Smooth muscle cell of the brain vasculature (primary cell): ENCODE measurements around the gene BOD1.
A peak's percentile ranks its signal among the peaks of the same experiment; 100 is the strongest.

ENCODE experiments used
- DNase-seq: peaks from one replicate; pipeline ENCODE4 v3.0.0-alpha.2; 2012; ENCODE audit warnings: low read depth, low spot score

The BOD1 gene

DNA sequence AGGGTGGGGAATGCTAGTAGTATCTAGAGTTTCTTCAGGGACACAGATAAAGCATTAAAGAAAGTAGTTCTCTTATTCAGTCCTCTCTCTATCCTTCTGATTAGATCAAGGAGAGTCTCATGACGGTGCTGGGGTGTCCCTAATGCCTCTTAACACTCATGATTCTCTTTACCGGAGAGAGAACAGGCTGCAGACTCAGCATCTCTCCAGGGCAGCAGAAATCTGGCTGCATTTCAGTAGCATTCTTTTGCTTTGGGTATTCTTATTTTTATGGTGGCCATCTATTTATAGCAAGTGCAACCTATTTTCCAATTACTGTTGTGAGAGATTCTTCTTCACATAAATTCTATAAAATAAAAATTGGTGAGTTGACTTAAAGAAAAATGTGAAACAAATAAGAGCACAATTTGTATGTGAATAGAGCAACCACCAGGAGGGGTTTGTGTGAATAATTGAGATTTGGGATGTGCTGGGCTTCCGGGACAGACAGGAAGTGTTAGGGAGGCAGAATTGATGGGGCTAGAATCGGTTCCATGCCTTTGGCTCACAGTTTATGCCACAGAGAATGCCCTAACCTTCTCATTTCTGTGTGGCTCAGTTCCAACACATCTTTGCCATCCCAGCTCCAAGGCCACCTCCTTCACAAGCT lies 23.8 kb upstream of the BOD1 start:
- no peak for DNase-seq

DNA sequence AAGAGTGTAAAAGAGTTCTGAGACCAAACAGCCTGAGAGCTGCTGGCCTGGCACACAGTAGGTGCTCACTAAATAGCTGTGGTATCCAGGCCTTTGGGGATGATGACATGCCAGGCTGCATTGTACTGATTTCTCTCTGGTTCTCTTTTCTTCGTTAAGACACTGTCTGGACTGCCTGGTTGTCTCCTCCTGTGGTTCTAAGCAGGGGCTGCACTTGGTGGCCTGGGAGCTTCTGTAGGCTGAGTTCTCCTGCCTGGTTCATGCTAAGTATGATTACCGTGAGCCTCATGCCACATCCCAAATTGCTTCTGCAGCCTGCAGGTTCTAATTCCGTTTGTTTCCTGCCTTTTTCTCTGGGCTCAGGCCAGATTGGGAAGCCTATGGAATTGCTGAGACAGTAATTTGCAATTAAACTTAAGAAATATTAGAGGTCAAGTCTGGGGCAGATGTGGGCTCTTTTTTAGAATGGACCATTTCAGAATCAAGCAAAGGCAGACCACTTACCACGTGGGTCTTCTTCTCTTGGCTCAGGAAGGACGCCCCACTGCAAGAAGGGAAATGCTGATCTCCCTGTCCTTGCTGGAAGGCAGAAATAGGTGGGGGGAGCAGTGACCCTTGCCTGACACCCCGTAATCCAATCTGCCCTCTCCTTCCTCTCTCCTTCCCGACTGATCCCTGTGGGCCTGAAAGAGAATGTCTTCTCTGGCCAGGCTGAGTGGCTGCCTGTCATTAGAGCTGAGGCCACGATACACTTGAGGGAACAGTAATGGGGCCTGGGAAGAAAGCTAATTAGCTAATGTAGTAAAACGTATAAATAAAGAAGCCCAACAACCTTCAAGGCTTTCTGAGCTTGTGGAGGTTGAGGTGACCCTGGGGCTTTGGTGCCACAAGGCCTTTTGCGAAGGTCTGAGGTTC lies 21.9 kb upstream of the BOD1 start:
- DNase-seq, result no peak

DNA sequence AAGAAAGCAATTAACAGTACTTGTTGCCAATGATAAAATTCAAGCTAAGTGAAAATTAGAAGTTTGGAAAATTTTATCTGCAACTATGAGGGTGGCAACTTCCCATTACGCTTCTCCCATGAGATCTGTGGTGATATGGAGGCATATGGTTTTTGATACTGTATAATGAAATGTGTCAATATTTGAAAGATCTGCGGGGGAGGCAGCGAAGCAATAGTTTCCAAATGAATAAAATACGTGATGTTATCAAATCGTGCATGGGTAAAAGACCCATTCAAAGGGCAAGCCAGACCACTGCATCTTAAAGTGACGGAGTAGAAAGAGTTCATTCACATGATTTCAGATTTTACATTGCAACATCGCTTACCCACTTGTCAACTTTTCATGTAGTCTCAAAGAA lies 20.9 kb upstream of the BOD1 start:
- DNase-seq, result no peak

DNA sequence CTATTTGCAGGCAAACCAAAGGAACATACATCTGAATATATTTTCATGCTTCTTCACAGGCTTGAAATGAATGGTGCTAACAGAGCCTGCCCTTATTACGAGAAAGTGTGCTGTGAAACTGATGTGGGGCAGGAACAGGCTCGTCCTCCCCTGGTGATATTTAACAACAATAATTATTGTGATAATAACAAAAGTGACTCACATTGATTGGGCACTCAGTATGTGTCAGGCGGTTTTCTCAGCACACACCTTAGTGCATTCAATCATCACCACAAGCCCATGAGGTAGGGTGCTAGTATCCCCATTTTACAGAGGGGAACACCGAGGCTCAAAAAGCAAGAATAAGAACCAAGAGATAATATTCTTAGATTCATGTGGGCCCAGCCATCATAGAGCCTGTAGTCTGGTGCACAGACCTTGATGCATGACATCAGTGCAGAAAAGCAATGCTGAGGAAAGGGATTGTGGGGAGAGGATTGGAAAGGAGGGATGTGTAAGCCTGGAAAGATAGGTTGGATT lies 18.1 kb upstream of the BOD1 start:
- no peak for DNase-seq

DNA sequence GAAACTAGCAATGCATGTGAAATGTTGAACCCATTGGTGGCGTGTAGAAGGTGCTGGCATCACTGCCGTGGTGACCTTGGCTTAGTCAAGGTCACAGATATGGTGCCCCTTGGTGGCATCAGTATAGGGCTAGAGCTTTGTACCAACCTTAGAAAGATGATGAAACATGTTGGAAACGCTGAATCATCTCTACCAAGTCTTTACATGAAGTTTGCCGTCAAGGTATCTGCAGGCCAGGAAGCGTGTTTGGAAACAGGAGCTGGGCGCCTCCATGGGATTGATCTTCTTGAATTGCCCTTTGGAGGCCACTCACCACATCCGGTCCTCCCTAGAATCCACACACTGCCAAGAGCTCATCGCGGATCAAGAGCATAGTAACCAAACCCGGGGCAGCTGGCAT lies 16.9 kb upstream of the BOD1 start:
- DNase-seq, result no peak

DNA sequence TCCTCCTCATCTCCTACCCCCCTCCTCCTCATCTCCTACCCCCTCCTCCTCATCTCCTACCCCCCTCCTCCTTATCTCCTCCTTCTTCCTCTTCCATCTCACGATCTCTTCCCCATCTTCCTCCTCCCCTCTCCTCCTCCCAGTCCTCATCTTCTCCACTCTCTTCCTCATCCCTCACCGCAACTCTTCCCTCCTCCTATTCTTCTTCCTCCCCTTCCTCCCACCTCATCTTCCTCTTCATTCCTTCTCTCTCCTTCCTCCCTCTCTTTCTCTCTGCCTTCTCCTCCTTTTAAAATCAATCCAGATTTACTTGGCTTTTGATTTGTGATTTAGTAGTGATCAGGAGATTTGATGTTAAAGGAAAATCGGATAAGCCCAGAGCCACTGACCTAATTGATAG lies 15.0 kb upstream of the BOD1 start:
- DNase-seq, result no peak

DNA sequence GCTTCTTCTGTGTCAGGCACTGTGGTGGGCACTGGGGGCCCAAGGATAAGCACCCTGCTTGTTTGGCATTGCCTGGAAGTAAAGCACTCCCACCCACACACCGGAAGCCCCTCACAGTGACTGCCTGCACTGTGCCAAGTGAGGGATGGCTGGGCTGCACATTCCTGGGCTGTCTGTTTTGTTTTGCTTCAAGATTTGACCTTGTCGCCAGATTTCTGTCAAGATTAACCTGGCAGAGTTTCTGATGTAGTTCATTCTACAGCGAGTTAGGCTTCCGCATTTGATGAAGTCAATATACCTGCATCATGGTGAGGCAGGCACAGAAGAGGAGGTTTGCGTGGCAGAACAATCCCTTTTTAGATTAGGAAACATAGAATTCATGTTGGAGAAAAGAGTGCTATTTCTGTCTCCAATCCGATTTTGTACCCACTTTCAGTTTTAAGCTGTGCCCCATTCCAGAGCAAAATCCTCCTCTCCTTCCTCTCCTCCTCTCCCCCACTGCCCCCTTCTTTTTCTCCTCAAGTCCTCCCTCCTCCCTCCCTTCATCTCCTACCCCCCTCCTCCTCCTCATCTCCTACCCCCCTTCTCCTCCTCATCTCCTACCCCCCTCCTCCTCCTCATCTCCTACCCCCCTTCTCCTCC lies 14.4 kb upstream of the BOD1 start:
- DNase-seq, result no peak

DNA sequence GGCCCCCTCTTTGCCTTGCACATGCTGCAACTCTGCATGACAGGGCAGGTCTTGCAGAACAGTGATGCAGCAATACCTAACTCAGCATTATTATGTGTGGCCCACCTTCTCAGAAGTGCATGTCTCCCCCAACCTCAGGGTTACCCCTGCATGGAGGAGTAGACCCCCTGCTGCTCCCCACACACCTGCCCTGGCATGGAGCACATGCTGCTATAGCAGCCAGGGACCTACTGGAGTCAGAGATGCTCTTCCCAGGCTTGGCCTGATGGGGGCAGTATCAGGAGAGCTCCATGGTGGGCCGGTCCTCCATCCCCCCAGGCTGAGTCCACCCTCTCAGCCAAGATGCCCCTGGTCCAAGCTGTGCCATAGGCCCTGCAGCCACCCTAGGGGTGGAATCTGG lies 13.2 kb upstream of the BOD1 start:
- DNase-seq, result no peak

DNA sequence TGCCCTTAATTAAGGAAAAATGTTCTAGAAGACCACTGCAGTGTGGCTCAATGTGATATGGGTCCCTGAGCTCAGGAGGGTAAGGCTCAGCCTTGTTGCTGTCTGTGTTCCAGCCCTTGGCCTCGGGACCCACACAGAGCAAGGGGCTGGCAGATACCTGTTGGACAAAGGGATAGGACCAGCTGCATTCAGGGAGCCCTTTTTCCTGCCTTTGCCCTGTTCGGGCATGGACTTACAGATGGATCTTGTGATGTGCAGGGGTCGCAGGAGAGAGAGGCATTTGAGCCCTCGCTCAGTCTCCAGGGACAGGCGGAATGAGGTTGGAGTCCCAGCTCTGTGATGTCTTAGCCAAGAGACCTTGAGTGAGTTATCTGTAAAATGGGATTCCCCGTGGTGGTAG lies 12.1 kb upstream of the BOD1 start:
- DNase-seq, result no peak

DNA sequence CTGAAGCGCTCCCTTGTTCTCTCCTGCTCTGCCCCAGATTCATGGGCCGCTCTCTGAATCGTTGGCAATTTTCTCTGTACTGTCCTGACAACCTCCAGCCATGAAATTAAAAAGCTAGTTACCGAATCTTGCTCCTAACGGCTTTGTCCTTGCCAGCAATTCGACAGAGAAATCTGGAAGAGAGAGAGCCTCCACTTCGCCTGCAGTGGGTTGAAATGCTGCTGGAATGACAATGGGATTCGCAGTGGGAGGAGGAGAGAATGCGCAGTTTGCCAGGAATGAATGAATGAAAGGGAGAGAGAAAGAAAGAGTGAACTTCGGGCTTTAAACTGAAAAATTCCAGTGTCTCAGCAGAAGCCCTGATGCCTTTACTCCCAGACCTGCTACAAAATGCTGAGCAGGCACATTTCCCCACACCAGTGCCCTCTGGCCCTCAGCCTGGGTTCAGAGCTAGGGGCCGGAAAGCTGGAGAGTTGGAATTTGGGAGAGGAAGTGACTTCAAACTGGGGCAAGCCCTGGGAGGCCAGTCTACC lies 11.5 kb upstream of the BOD1 start:
- no peak for DNase-seq

DNA sequence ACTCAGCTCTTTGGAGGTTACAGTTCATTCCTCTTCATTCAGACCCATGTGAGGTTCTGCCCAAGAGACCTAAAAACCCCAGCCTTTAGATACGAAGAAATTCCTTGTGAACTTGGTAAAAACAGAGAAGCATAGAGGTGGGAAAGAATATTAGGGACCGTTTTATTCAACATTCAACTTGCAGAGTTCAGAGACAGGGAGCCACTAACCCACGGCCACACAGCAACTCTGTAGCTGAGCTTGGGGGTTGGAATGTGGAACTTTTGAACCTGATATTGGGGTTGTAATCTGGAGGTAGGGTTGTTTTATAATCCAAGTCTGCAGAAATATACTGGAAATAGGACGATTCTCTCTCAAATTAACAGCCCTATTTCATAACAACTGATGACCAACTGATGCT lies 10.8 kb upstream of the BOD1 start:
- DNase-seq, result no peak

DNA sequence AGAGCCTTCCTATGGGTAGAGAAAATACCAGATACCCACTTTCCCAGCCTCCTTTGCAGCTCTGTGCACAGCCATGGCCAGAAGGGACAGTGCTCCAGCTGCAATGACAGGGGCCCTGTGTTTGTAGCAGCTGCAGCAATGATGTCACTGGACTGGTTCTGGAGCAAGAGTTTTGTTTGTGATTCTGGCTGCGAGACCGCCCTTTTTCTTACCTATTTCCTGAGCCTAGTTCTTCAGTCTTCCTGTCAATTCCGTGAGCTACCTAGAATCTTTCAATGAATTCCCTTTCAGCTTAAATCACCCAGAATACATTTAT lies 10.0 kb upstream of the BOD1 start:
- no peak for DNase-seq

DNA sequence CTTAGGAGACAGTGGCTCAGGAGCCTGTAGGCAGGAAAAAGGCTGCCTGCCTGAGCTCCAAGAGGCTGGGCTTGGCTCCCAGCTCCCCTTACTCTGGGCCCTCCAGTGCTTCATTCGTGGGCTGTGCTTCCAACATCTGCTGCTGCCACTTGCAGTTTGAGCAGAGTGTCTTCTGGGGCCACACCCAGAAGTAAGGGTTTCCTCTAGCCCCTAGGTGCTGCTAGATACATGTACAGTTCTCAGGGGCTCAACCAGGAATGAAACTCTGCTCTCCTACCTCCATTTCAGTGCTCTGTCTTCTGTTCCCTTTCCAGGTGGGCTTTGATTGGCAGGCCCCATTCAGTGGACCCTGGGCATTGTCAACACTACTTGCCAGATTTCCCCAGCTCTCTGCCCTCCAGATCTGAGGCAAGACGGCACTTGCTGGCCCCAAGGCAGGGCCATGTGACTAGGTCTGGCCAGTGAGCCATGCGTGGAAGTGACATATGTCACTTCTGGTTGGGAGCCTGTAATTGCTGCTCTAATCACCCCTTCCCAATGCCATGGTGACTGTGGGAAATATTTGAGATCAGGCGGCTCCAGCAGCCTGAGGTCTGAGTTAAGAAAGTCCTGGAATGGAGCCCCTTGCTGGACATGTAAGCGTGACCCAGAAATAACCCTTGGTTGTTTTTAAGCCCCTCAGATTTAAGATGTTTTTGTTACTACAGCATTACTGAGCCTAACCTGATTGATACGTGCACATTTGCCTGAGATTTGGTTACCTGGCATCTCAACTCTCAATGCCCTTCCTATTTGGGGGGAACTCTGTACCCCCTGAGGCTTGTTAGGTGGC lies 9.4 kb upstream of the BOD1 start:
- no peak for DNase-seq

DNA sequence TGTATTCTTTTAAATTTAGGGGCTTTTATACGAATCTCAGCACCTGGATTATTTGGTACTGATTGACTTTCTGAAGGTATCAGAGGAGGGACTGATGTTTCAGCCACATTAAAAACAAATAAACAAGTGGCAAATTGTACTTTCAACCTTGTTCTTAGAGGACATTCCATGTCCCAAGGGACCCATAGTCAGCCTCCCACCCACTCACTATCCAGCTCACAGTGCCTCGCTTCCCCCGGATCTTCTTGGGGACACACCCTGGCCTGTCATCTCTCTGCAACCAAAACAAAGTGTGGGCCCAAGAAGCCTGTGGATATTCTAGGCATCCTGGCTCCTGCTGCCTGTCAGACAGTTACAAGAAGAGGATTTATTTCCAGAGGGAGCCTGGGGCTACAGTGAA lies 8.8 kb upstream of the BOD1 start:
- DNase-seq, result no peak

DNA sequence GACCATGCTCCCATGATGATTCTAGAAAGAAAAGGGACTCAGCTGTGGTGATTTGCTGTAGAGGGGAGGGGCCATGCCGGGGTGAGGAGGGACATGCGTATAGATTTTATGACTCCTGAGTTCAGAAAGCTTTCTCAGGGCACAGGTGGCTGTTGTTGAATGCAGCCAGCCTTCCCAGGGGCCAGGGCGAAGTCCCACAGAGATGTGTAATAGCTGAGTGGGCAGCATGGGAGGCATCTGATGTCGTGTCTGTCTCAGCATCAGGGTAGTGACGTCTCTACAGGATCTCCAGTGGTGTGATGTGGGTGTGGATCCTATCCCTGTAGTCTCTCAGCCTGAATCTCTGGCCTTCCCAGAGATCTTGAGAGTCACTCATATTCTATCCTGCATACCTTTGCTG lies 7.8 kb upstream of the BOD1 start:
- no peak for DNase-seq

DNA sequence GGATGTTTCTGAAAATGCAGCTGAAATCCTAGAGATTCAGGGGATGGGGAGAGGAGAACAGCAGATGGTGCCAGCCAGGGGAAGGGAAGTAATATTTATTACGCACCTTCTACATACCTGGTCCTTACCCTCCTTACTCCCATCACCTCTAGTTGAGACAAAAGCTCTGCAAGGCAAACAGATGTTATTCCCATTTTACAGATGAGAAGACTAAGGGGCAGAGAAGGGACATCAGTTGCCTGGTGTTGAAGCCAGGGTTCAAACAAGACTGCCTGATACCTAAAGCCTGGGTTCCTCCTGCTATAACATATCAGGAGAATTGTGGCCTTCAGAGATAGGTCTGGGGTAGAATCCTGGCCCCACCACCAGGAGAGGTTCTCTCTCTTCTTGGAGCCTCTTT lies 7.3 kb upstream of the BOD1 start:
- no peak for DNase-seq

DNA sequence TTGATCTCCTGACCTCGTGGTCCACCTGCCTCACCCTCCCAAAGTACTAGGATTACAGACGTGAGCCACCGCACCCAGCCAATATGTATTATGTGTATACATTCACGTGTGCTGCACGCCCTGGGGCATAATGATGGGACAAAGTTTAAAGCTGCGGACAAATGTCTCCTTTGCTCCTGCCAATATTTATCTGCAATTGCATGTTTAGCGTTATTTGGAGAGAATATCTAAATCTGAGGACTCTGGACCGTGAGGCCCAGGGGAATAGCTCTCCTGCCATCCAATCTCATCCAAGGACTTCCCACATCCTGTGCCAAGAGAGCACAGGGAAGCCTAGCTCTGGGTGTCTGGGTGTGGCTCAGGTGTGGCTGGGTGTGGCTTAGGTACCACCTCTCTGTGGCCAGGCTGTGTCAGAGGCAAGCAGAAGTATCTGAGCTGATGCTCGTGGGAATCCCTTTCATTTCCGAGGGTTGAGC lies 6.9 kb upstream of the BOD1 start:
- no peak for DNase-seq

DNA sequence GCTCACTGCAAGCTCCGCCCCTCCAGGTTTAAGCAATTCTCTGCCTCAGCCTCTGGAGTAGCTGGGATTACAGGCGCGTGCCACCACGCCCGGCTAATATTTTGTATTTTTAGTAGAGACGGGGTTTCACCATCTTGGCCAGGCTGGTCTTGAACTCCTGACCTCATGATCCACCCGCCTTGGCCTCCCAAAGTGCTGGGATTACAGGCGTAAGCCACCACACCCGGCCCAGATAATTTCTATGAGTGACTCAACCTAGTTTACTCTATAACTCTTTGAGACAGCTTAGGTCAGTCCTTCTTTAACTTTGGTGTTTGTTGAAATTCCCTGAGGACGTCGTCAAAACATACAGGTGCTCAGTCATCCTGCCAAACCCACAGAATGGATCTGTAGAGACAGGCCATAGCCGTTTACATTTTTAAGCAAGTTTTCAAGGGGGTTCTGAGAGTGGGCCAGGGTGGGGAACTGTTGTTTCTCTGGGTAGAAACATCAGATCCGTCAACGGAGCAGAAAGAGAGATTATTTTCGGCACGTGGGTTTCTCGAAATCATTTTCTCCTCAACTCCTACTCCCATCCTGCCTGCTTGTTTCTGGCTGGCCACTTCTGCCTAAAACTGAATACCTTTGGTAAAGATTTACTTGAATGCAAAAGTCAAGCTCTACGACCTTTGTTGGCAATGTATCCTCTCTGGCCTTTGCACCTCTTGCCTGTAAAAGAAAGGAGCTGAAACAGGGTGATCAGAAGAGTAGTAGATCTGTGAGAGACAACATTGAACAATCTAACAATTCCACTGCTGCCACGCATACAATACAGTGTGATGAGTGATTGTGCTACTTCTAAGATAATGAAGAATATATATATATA lies 6.0 kb upstream of the BOD1 start:
- no peak for DNase-seq

DNA sequence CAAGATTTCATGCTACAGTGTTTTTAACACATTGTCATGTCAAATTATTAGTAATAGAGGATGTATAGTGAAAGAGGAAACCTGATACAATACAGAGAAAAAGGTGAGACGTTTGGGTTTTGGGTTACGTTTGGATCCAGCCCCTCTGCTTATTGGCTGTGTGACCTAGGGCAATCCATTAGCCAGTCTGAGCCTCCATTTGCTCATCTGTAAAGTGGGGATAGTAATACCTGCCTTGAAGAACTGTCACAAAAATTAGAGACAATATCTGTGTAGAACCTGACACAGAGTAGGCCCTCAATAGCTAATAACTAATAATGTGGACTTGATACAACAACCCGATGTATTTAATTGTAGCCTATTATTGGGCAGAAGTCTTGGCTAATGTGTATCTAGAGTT lies 4.3 kb upstream of the BOD1 start:
- DNase-seq, result no peak

DNA sequence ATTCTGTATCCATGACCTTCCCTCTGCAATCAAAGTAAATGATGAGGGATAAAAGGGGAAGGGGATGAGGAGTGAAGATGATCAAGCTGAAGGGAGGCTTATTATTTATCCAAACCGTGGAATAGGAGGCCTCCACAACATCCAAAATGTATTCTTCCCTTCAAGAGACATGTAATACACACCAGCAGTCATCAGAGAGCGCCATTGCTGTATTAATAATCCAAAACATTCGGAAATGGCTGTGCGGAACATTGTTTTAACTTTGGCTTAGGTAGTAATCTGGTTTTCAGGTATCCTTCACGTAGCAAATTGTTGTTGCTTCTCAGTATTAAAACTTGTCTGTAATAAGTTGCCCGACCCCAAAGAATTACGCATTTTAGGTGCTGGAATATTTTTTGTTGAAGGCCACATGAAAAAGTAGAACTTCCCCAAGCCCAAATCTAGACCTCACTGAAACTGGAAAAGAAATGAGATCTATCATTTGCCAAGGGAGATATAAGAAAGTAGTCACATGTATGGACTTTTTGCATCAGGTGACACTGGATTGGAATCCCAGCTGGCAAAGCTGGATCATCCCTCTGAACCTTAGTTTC lies 2.6 kb upstream of the BOD1 start:
- peak; percentile 26 for DNase-seq
